ENCODE data around the gene DAND5.

Gene DAND5

DNA sequence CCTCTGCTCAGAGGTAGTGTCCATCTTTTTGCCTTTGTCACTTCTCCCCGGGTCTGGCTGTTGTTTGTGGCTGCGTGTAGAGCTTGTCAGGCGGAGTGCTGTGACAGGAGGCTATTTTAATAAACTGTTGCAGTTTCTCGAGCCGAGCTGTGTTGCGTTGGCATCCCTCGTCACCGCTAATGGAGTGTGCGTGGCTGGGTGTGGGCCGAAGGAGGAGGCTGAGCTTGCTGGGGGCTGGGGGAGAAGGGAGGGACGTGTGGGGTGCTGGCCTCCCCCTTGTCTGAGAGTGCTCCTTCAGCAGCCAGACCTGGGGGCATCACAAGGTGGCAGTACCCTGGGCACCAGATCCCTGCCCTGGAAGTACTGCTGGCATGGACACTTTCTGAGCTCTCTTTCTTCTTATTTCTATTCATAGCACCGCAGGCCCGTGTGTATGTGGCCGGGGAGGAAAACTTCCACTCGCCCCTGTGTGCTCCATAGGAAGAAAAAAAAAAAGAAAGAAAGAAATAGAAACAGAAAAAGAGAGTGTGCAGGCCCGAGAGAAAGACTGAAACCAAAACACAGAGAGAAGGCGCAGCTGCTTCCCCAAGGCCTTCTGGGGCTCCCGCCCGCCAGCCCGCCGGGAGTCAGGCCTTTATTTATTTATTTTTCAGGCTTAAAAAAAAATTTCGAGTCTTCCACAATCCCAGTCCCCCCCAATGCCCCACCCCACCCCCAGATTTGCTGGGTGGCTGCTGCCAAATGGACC, 52.9 kb downstream of the DAND5 start:
- FAIRE-seq (no peak), DNase-seq (ENCODE audit: low spot score) (no peak)

DNA sequence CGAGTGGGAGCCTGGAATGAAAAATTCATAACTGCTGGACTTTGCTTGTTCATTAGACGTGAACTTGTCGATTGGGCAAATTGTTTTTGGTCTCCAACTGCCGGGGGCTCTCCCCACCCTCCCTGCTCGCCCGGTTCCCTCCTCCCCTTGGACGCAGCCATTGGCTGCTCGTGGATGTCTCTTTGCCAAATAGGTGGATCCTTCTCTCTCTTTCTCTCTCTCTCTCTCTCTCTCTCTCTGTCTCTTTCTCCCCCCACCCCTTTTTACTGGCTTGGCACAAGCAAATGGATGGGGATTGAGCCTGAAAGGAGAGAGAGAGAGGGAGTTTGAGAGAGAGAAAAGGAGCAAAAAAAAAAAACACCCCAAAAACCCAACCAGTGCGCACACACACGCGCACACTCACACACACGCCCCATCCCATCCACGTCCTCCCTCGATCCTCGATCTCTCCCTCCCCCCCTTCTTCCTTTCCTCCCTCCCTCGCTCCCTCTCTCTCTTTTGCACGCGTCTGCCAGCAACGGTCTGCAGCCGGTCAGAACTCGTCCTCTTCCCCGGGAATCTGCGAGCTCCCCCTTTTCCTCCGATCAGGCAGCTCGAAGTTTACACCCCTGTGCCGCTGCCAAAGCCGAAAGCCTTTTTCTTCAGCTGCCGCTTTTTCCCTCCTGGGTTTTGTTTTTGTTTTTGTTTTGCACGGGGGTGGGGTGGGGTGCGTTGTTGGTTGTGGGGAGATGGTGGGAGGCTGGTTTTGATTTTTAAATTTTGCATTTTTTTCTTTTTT, 53.7 kb downstream of the DAND5 start:
- FAIRE-seq (no peak), DNase-seq (ENCODE audit: low spot score) (no peak)

DNA sequence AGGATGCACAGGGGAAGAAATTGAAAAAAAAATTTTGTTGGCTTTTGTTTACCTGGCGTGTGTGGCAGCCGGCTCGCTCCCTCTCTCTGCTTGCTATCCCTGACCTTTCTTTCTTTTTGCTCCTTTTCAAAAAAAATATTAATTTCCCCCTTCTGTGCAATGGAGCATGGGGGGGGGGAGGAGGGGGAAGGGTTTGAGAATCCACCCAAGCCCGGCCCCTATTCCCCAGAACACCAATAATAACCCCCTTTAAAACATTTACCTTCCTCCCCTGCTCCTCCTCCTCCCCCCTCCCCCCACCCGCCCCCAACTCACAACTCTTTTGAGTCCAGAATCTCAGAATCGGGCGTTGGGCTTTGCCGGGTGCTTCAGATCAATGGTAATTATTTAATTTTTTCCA, 54.3 kb downstream of the DAND5 start:
- DNase-seq (ENCODE audit: low spot score) (no peak), FAIRE-seq (no peak)
